COR-L47 (cell line): ENCODE results near the gene CCDC106.

ENCODE experiments used
- DNase-seq: peaks from one replicate; lab custom pipeline; 2025; lab: John Stamatoyannopoulos, UW

CCDC106 gene

DNA sequence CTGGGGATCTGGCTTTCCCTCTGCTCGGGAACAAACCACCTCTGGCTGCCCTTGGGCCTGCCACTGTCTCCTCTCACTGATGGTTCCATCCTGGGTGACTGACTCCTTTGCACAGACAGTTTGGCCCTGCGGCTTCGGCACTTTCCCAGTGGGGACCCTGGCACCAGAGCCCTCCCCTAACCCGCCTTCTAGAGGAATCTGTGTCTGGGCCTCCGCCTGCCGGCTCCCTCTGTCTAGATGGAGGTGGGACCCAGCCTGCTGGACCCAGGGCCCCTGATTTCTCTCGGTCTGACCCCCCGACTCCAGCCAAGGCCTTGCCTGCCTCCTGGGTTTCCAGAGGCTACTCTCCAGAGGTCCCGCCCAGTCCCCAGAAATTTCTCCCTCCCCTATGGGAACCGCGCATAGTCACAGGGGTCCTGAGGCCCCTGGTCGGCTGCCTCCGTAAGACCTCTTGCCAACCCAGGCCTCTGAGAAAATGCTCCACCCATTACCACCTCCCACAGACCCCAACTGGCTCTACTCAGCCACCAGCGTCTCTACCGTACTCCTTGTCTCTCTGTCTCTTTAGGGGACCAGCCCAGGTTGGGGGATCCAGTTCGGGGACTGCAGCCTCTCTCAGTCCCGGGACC is 2.7 kb downstream of the CCDC106 start:
- no peak for DNase-seq

DNA sequence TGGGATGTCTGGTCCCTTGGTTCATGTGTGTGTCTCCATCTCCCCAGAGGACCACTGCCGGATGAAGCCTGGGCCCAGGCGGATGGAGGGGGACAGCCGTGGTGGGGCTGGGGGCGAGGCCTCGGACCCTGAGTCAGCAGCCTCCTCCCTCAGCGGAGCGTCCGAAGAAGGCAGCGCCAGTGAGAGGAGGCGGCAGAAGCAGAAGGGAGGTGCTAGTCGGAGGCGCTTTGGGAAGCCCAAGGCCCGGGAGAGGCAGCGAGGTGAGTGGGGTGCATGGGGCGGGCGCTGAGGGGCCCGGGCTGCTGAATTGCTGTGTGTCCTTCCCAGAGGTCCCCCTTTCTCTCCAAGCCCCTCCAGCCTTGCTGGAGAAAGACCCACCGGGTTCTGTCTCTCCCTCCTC is 3.2 kb downstream of the CCDC106 start:
- DNase-seq: no peak

DNA sequence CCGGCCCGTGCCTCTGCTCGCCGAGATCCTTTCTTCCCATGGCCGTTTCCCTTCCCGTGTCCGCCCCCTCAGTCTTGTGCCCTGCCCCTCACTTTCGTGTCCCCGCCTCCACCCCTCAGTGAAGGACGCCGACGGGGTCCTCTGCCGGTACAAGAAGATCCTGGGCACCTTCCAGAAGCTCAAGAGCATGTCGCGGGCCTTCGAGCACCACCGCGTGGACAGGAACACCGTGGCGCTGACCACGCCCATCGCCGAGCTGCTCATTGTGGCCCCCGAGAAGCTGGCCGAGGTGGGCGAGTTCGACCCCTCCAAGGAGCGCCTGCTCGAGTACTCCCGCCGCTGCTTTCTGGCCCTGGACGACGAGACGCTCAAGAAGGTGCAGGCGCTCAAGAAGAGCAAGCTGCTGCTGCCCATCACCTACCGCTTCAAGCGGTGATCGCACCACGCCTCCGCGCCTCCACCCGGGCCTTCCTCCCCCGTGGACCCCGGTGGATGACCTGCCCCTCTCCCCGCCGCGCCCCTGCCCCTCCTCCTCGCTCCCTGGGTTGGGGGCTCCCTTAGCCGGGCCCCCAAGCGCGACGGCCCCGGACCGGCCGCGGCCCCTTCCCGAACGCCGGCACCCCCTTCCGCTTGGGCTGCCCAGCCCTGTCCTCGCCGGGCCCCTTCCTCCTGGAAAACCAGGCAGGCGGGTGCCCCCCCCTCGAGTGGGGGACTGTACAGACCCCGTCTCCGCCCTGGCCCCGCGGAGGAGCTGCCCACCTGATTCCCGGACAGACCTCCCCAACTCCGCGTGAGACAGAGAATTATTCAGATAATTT is 4.5 kb downstream of the CCDC106 start:
- no peak for DNase-seq

DNA sequence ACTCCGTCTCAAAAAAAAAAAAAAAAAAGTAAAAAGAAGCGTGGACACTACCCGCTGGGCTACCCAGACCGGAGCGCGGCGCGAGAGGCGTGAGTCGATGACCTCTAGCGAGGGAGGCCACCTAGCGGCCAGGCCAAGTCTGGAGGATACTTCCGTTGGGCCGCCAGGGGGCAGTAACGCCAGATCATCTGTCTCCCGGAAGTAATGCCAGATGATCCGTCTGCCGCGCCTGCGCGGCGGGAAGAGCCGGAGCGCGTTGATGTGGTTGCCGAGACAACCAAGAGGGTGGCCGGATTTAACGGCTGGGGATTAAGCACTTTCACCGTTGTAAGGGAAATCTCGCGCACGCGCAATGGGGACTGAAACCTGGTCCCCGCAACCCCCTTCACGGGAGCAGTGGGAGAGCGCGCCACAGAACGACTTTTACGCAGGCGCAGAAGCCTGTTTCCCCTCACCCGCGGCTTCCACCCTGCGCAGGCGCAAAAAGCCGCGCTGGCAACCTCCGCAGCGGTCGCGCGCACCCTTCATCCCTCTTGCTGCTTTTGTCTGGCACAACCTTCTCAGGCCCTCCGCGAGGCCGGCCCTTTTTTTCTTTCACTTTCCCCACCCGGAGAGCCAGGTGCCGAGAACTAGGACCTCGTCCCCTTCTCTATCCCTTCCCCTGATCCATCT is 5.8 kb downstream of the CCDC106 start:
- DNase-seq: peak; percentile 99

DNA sequence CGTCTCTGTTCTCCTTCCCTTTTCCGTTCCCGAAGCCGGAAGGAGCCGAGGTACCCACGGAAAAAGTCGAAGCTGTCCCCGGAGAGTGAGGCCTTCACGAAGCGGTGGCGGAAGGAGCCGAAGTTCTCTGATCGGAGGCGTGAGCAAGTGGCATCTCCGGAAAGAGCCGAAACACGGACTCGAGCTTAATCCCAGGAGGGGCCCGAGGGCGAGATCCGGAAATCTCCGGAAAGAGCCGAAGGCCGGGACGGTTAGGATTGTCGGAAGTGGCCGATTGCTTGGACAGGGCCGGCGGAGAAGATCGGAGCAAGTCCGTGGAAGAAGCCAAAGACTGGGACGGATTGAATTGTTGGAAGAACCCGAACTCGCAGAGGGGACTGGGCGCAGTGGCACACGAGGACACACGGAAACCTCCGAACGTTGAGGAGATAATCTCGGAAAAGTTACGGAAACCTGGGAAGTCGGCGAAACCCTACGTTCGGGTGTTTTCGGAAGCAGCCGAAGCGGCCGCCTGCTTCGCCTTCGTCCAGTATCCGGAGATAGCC is 6.4 kb downstream of the CCDC106 start:
- peak; percentile 99 for DNase-seq

DNA sequence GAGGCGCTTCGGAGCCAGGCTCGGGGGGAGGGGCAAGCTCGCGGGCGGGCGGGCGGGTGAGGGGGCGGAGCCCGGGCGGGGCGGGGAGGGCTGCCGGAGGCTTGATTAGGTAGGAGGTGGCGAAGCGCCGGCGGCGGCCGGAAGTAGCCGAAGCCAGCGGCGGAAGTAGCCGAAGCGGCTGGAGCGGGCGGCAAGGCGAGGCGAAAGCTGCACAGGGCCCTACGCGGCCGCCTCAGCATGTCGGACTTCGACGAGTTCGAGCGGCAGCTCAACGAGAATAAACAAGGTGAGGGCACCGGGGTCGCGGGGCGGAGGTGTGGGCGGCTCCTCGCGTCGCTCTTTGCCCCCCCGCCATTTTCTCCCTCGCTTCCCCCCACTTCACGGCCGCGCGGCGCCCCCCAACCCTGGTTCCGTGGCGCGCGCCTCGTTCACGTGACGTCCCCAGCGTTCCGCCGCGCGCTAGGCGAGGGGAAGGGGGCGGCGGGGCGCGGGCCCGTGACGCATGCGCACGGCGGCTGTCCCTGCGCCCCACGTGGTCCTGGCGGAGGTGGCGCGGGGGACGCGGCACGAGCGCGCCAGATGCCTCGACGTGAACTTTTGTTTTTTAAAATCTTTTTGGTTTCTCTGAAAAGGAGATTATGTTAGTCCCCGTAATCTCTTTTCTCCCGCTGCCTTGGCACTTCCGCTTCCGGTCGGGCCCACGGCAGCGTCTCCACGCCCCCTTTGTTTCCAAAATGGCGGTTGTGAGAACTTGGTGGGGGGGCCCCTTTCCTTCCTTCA is 7.0 kb downstream of the CCDC106 start, which contains the start of gene U2AF2:
U2AF2 (plus strand) TSS at position 168 of the 780 bp plus-strand sequence; CDS start at position 238, 70 bp downstream.
- peak; percentile 80 for DNase-seq

DNA sequence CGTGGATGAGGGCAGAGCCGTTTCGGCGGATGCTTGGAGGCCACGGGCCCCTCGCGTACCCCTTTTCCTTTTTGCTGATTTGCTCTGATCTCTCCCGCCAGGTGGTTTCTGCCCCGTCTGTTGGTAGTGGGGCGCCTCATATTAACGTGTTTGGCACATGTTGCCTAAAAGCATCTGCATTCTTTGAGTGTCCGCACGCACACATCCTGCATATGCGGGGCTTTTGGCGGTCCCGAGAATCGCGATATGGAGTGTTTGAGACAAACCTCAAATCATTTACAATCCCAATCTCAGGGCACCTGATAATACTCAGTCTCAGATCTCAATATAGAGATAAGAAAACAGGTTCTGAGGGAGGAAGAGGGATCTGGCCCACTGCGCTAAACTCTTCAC is 7.6 kb downstream of the CCDC106 start:
- DNase-seq: no peak

DNA sequence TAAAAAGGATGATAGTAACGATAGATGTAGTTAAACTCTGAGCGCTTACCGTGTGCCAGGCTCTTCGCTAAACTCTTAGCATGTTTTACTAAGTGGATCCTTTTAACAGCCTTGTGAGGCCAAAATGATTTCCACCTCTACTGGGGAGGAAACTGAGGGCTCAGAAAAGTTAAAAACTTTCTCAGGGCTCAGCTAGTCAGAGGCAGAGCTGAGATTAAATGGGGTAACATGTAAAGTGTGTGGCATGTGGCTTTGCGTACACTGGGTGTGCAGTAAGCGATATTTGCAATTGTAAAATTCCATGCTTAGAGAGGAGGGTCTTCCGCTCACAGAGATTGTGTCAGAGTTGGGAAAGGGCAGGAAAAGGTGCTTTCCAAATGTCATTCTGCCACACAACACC is 8.5 kb downstream of the CCDC106 start:
- DNase-seq: no peak

DNA sequence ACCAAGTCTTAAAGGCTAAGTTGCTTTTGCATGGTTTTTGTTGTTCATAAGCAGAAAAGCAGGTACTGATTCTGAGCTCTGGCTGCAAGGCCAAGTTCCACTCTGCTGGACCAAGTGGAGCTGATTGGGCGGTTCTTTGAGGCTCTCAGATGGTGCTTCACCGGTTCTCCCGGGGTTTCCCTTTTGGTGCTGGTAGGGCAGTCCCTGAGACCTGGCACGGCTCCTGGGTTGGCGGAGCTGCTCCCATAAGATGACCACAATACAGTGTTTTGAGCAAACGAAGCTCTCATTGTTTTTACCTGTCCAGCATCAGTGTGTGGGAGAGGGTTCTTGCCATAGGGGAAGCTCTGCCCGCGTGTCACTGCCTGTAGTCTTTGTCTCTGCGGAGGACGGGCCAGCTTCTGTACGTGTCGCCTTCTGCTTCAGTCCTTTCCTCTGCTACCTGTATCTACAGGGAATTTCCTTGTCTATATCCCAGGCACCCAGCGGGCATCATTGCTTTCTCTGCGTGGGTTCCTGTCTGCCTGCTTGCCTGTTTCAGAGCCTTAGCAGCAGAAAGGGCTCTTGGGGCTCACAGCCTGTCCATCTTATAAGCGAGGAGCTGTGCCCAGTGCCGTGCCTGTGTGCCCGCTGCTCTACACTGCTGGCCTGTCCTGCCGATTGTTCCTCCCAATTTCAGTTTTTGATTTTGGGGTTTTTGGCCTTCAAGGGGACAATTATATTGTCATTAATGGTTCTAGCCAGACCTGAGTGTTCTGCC is 9.2 kb downstream of the CCDC106 start:
- DNase-seq: no peak

DNA sequence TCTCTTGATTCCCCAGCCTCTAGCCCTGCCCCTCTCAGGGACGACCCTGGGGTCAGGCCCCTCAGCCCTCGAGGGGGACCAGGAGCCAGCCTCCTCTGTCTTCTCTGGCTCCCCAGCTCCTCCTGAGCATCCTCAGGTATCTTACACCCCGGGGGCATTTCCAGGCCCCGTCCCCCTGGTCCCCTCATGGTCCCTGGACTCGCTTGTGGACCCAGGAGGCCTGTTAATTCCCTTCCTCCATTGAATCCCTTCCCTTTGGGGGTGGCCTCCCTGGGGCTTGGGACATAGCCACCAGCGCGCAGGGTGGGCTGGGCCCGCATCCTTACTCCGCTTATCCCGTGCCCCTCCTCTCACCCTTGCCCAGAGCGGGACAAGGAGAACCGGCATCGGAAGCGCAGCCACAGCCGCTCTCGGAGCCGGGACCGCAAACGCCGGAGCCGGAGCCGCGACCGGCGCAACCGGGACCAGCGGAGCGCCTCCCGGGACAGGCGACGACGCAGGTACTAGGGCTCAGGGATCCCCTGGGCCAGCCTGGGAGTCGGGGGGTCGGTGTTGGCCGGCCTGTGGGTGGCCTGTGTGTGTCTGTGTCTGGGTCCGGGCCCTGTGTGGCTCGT is 10.9 kb downstream of the CCDC106 start:
- no peak for DNase-seq

DNA sequence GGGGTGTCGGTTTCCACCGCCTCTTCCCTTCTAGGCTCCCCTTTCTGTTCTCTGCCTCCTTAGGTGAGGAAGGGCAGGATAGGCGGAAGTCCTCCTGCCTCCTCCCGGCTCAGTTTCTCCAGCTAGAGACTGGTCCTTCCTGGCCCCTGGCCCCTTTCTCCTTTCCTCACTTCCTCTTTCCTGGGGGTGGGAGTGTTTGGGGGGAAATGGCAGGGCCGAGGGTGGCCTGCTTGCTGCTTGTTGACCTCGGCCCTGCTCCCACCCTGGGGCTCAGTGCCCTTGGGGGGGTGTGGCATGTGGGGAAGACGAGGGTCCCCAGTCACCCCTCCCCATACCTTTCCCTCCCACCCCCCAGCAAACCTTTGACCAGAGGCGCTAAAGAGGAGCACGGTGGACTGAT is 11.8 kb downstream of the CCDC106 start:
- DNase-seq: no peak

DNA sequence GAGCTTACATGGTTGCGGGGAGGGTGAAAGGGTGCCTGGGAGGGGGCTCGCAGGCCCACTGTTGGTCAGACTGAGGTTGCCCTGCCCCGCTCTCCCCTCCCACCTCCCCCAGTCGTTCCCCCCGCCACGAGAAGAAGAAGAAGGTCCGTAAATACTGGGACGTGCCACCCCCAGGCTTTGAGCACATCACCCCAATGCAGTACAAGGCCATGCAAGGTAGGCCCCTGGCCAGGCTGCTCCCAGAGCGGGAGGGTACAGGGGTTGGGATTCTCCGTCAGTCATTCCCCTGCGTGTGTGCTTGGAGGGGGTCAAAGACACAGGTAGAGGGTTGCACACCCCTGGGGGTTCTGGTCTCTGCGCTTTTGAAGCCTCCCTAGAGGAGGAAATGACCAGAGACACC is 12.4 kb downstream of the CCDC106 start:
- DNase-seq: no peak

DNA sequence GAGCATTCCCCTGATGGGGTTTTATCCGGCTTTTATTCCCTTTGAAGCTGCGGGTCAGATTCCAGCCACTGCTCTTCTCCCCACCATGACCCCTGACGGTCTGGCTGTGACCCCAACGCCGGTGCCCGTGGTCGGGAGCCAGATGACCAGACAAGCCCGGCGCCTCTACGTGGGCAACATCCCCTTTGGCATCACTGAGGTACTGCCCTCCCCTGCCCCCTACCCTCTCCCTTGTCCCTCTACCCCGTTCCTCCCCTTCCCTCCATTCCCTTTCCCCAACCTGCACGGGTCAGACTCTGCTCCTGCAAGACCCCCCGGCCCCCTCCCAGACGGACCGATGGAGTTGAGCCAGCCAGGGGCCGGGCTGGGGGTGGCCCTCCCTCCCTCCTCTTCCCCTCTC is 13.0 kb downstream of the CCDC106 start:
- no peak for DNase-seq

DNA sequence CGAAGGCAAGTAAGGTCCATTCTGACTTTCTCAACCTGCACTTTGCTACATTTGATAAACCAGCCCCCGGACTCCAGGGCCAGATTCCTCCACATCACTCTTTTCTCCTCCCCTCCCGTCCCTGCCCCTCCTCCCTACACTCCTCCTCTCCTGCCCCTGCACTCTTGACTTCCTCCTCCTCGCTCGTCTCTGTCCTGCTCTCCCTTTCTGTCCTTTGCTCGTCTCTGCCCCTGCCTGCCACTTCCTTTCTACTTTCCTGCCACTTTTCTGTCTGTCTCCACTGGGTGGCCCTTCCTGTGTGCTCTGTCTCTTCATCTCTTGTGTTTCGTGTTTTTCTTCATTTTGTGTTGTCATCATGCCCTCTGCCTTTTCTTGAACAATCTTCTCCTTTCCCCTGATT is 13.8 kb downstream of the CCDC106 start:
- DNase-seq: no peak

DNA sequence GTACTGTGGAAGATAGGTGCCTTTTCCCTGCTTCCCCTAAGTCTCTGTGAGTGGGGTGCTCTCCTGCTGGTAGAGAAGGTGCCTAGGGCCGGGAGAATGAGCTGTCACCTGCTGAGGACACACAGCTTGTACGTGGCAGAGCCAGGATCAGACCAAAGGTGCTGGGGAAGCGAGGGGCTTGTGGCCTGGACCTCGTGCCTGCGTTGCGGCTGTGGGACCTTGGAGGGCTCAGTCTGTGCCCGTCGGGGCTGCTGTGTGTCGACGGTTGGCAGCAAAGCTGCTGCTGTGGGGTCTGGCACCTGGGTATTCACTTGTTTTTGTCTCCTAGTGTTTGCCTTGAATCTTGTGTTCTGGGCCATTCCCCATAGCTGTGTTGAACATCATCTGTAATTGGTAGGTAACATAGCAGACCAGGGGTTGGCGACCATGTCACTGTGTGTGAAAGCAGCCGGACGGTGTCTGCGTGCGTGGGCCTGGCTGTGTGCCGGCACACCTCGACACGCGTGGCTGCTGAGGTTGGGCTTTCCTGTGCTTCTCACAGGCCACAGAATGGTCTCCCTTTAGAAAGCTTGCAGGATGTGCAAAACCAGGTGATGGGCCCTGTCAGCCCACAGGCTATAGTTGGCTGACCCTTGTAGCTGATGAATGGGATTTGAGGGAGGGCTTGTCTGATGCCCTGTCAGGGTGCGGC is 16.0 kb downstream of the CCDC106 start:
- no peak for DNase-seq

DNA sequence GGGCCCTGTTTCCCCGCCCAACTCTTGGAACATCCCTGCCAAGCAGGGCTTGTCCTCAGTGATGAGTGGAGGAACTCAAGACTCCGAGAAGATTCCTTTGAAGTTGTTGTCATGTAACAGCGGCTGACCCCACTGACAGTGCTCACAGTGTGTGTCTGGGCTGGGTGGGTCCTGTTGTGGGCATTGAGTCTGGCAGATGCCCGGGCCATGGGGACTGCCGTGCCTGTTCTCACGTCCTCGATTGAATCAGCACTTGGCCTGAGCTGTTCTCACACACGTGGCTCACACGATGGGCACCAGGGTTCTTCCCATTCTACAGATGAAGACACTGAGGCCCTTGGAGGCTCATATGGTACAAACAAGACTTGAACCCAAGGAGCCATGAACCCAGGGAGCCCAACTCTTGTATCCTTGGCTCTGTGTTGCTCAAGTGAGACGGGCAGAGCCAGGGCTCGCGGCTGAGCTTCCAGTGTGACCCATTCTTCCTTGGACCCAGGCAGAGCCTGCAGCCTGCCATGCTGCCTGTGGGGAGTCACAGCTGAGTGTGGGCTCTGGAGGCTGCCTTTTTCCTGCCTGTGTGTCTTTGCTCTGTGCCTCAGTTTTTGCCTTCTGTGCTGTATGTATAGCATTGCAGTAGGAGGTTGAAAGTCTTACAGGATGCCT is 18.5 kb downstream of the CCDC106 start:
- no peak for DNase-seq

DNA sequence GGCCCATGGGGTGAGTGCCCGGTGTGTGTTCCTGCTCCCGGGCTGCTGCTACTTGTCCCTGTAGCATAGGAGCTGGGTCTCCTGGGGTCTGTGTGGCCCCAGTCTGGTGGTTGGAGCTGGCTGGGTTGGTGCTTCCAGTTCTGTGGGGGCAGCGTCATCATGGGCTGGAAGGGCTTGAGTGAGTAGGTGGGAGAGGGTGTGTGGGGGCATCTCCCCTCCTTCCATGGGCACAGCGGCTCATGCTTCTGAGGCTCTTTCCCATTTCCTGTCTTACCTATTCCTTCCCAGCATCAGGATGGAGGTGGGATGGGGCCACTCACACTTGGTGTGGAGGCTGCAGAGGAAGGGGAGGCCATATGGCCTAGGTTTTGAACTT is 19.0 kb downstream of the CCDC106 start:
- no peak for DNase-seq

DNA sequence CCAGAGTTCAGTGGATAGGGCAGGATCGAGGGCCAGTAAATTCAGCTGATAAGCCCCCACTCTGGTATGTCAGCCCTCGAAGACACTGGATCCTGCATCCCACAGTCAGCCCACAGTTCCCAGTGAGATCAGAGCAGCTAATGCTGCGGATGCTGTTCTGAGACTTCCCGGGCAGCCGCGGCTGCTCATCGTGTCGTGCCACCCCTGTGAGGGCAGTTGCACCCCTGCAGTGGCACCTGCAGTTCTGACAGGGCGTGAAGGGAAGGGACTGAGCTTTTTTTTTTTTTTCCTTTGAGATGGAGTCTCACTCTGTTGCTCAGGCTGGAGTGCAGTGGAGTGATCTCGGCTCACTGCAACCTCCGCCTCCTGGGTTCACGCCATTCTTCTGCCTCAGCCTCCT is 19.5 kb downstream of the CCDC106 start:
- DNase-seq: no peak

DNA sequence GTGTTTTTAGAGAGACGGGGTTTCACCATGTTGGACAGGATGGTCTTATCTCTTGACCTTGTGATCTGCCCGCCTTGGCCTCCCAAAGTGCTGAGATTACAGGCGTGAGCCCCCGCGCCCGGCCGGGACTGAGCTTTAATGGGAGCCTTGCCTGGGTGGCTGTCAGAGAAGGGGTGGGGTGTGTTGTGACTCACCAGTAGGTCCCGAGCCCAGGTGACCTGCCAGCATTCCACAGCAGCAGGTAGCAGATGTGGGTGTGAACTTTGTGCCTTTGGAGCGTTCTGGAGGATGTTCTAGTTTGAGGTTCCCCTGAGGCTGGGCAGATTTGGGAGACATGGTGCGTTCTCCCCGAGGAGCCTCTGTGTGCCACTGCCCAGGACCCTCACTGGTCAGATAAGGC is 19.9 kb downstream of the CCDC106 start:
- DNase-seq: no peak
